ENCODE results near the gene NTN4.
A peak's percentile ranks its signal among the peaks of the same experiment; 100 is the strongest.

DNA sequence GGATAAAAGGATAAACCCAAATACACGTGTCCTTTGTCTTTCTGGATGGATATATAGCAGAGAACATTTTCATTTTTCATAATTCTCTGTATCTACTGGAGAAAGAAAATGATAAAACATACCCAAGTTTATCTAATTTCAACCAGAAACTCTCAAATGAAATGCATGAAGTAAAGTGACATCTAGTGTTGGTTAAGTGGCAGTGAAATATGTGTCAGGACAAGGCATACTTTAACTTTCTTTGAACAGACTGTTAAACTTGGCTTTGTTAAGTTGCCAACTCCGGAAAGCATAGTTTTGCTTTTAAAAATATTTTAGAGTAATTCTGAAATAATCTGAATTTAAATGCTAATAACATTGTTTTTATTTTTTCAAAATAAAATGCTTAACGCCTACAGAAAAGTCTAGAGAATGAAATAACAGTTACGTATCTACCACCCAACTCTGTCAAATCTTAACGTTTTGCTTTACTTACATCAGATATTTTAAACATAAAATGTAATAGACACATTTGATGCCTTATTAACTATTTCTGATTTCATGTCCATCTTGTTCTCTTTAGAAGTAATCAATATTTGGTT lies 25.2 kb upstream of the NTN4 start:
- TF ChIP-seq, protein P1, sequence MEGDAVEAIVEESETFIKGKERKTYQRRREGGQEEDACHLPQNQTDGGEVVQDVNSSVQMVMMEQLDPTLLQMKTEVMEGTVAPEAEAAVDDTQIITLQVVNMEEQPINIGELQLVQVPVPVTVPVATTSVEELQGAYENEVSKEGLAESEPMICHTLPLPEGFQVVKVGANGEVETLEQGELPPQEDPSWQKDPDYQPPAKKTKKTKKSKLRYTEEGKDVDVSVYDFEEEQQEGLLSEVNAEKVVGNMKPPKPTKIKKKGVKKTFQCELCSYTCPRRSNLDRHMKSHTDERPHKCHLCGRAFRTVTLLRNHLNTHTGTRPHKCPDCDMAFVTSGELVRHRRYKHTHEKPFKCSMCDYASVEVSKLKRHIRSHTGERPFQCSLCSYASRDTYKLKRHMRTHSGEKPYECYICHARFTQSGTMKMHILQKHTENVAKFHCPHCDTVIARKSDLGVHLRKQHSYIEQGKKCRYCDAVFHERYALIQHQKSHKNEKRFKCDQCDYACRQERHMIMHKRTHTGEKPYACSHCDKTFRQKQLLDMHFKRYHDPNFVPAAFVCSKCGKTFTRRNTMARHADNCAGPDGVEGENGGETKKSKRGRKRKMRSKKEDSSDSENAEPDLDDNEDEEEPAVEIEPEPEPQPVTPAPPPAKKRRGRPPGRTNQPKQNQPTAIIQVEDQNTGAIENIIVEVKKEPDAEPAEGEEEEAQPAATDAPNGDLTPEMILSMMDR (IDR thresholded peaks at IDR 0.05) = peak in 5 of 6 experiments; percentile 32 to 75 (median 66)
- no peak for TF ChIP-seq POLR2A (IDR thresholded peaks at IDR 0.05)
